G401.6 (cell line): Measurements from ENCODE around the gene KLHDC8A.
"Not testable (repeated sequence)": the region's sequence is repeated elsewhere in the genome, so short reads cannot be mapped to it uniquely, and the experiment has no call there.

Experiments
- FAIRE-seq: peaks from 2 replicates; lab custom pipeline; 2012; peaks lifted over from hg19 to GRCh38; lab: Jason Lieb, UNC

Gene KLHDC8A

DNA sequence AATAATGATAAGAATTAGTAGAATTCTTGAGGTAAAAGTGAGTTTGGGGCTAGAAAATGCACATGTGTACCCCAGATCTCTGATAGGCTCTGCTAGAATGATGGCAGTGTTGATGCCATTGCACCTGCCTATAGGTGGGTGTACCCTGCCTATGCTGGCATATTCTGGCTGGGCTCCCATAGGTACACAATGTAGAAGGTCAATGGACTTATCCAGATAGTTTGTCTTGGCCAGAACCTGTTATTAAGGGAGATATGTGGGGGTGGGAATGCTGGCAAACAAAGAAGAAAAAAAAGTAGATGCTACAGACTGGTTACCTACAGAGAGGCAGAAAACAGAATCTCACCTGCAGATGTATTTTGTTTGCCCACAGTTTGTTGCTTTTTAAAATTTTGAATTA lies 14.1 kb upstream of the KLHDC8A start:
- FAIRE-seq = no peak

- no peak for FAIRE-seq
These were observed 13.0 kb upstream of the KLHDC8A start for GRCh38 chr1:205369701-205370123.

- no peak for FAIRE-seq
These were observed 11.8 kb upstream of the KLHDC8A start for GRCh38 chr1:205368478-205368877.

- no peak for FAIRE-seq
These were observed 9.3 kb upstream of the KLHDC8A start for GRCh38 chr1:205365945-205366463.

DNA sequence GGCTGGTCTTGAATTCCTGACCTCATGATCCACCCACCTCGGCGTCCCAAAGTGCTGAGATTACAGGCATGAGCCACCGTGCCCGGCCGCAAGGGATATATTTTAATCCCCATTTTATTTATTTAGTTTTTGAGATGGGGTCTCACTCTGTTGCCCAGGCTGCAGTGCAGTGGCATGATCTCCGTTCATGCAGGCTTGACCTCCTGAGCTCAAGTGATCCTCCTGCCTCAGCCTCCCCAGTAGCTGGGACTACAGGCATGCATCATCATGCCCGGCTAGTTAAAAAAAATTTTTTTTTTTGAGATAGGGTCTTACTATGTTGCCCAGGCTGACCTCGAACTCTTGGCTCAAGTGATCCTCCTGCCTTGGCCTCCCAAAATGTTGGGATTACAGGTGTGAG lies 8.4 kb upstream of the KLHDC8A start:
- FAIRE-seq = not testable (repeated sequence)

- FAIRE-seq = no peak
These were observed 4.2 kb upstream of the KLHDC8A start for GRCh38 chr1:205360891-205361290.

GRCh38 chr1:205359771-205360565 lies 3.2 kb upstream of the KLHDC8A start:
- no peak for FAIRE-seq

DNA sequence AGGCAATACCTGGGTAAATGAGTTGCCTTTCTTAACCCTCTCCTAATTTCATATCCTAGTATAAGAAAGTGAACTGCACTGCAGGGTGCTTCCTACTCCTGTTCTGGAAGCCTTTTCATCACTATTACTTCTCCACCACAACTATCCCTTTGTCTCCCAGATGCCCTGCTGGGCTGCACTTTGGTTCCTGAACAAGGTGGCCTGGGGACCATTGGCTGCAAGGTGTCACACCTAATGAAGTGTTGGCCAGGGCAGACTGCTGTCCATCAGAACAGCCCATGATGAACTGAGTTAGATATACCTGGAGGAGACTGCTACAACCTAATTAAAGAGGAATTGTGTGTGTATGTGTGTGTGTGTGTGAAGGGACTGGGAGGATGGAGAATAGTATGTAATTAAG lies 1.9 kb upstream of the KLHDC8A start:
- no peak for FAIRE-seq

DNA sequence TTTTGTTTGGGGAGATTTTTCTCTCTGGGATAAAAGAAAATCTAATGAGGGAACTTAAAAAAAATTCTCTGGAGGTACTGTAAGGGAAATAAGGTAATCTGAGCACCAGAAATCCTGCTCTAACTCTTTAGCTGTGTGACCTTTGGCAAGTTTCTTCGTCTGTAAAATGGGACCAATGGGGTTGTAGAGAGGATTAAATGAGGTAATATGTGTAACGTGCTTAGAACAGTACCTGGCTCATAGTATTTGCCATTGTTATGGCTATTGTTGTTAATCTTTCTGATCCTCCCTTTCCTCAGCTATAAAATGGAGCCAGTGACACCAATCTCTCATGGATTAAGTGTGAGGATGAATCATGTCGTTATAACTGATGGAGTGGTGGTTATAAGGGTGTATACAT lies 845 bp upstream of the KLHDC8A start:
- no peak for FAIRE-seq

DNA sequence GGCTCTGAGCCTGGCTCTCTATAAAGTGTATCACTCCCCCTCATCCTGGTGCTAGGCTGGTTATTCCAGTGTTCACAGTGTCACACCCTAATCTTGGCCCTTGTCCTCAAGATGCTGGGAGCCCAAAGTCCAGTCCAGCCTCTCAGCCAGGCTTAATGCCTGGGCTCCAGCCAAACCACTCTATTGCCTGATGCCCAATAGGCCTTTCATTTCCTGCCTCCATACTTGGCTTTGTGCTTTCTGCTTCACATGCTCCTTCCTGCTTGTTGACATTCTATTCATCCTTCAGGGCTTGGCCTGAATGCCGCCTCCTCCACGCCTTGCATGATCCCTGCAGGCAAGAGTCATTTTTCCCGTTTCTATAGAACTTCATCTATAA lies 1.7 kb downstream of the KLHDC8A start:
- FAIRE-seq = no peak

DNA sequence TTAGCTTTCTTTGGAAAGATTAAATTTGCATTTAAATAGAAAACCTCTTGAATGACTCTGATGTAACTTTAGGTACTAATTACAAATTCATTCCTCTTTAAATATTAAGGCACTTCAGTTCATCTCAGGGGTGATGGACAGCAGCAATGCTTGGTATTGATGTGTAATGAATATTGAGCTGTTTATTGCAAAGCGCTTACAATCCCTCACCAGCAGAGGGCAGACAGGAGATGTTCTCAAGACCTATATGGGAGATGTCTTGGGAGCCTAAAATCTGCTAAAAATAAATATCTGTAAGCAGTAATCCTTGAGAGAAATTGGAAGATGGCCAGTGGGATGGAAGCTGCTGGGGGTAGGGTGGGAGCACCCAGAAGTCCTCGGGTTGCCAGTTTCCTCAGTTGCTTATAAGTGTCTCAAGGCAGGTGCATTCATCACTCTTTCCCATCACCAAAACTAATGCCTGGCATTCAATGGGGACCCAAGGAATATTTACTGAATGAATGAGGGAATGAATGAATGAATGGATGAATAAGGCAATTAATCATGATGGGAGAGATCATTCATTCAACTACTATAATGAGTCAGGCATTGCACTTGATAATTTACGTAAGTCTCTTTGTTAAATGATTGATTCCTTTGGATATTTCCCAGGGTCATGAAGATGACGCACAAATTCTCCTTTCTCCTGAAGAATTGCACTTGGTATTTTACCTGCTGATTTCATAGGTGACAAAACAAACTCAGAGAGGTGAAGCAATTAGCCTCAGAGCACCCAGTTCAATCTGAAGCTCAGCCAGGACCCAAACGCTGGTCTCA lies 2.3 kb downstream of the KLHDC8A start:
- peak; percentile 88 for FAIRE-seq

DNA sequence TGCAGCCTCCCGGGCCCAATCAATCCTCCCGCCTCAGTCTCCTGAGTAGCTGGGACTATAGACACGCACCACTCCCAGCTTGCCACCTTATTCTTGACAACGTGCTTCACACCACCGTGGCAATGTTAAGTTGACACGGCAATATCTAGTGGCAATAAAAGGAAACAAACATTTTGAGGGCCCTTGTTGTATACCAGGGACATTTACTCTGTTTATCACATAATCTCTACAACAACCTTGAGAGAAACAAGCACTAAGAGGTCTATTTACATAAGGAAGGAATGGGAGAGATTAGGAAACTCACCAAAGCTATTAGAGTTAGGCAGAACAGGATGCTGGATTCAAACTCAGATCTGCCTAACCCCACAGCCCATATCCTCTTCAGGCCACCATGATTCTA lies 3.1 kb downstream of the KLHDC8A start:
- no peak for FAIRE-seq

- no peak for FAIRE-seq
These were observed 3.5 kb downstream of the KLHDC8A start for GRCh38 chr1:205353191-205353590.

DNA sequence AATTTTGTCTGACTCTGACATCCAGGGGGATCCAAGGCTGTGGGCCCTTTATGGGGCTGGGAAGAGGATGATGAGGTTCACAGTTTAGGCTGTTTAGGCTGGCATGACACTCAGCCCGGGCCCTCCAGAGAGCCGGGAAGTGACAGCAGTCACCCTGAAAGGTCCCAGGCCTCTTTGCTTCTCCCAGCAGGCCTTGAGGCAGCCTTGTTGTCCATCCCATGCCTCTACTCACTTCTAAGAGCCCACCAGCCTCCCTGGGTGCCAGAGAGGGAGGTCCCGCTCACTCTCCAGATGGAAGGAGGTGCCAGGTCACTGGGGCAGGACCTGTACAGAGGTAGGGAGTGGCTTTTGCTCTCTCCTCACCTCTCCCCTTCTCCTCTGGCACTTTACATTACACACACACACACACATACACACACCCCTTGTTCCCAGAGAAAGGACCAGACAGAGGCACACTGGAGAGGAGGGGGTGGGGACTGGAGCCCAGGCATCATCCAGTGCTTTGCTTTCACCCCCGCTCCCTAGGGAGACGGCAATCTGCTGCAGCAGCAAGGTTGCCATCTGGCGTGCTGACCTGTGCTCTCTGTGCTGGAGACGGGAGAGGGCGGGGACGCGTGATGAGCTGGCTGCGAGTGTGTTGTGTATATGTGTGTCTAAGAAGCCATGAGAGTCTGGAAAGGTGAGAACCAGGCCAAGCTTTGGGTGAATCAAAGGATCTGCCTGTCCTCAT lies 4.6 kb downstream of the KLHDC8A start:
- FAIRE-seq = no peak

- no peak for FAIRE-seq
These were observed 6.0 kb downstream of the KLHDC8A start for GRCh38 chr1:205350691-205351141.

- no peak for FAIRE-seq
These were observed 6.6 kb downstream of the KLHDC8A start for GRCh38 chr1:205350124-205350523.

DNA sequence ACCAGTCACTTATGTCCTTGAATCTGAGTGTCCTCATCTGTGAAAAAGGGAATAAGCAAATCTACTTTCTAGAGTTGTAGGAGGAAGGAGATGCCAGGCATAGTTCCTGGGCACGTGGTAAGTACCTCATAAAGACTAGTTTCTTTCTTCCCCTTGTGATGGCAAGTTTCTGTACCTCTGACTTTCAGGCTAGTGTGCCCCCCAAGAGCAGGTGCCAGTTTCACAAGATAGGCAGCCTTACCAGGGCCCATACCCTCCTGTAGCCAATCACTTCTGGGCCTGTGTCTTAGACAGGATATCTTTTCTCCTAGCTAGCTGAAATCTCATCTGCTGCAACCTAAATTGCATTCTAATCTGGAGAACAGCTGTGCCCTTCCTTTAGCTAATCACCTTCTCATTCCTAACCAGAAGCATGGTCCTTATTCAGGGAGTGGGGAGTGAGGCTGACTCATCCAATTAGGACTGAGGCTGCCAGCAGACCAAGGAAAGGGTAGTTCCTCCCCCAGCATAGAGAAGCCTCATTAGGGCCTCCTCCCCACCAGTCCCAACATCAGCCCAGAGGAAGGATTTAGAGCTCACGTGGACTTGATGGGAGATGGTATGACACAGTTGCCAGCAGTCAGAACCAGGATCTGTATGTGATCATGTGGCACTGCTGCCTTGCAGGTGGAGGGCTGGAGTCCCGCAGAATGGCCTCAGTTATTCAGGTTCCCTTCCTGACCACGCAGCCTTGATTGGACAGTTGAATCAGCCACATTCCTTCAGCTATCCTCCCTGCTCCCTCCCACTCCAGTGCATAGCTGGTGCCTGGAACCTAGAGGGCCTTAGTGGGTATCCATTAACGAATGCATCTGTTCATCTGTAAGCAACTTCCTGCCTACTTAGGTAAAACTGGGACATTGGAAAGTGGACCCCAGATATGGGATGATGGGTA lies 7.9 kb downstream of the KLHDC8A start:
- FAIRE-seq = no peak

DNA sequence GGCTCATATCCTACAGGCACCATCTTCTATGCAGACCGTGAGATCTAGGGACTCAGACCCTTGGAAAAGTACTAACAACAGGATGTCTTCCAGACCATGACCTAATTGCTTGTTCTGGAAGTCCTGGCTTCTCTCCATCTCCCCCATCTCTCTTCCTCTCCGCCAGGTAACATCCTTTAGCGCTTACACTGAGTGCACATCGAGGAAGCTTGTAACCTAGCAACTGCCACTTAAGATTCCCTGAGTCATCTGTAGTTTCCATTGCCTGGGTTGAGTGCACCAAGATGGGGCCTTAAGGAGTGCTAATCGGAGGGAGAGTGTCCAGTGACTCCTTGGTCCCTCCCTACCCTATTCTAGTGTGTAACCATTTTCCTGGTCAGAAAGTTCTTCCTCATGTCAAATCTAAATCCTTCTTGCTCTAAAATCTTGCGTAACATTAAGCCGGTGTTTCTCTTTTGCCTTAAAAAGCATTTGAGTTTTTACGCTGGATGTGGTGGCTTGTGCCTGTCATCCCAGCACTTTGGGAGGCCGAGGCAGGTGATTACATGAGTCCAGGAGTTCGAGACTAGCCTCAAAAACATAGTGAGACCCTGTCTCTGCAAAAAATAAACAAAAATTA lies 9.7 kb downstream of the KLHDC8A start:
- no peak for FAIRE-seq

- FAIRE-seq = no peak
These were observed 11.0 kb downstream of the KLHDC8A start for GRCh38 chr1:205345761-205346160.

DNA sequence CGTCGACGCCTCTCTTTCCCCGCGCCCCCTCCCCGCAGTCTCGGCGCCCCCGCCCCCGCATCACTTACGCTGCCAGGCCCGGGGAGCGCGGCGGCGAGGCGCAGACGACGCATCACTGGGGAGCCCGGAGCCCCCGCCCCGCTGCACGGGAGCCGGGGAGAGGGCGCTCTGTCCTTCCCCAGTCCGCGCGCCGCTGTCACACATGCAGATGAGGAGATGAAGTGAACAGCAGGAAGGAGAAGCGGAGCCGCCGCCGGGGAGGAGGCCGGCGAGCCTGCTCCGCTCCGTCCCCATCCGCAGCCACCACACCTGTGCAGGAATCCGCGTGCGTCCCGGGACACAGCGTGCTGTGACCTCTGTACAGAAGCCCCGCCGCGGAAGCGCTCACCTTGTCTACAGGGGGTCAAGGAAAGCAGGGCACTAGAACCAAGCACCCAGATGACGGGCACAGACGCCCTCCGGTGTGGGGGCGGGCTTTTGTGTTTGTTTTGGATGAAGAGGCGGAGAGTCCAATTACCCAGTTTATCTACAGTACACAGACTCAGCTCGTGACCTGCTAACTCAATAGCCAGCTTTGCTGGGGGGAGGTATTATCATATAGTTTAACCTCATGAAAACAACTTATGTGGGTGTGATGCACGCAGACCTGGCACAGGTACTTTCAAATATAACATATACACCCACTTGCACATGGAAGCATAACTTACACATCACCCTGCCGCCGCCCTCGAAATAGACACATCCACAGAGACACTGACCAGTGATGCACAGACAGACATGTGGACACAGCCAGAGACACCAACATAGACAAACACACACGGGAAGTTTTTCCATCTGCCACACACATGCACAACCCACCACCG lies 12.4 kb downstream of the KLHDC8A start:
- FAIRE-seq = no peak
